HG03064 (cell line): ENCODE results near the gene RGS6.

Experiments
- ATAC-seq: cut with Tn5 transposase; IDR thresholded peaks from one replicate; pipeline ENCODE4 v1.9.1; 2021; ENCODE audit warnings: low read depth; ENCODE audit not compliant: unreplicated experiment

RGS6 gene

DNA sequence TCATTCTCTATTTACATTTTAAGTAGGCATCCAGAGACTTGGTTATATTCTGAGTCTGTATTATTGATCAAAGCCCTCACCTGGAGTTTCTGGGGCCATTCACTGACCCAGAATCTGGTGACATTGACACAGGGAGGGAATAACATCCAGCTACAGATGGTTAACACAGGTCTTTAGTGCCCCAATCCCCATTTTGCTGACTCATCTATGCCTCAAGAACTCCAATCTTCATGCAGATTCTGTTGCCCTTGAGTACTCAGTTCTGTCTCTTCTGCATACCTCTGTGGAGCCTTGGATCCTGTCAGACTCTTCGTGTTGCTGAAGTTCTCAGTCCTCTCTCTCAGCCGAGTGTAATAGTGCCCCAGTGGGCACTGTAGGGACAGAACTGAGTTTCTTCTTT, 208.9 kb downstream of the RGS6 start:
- ATAC-seq, result no peak

DNA sequence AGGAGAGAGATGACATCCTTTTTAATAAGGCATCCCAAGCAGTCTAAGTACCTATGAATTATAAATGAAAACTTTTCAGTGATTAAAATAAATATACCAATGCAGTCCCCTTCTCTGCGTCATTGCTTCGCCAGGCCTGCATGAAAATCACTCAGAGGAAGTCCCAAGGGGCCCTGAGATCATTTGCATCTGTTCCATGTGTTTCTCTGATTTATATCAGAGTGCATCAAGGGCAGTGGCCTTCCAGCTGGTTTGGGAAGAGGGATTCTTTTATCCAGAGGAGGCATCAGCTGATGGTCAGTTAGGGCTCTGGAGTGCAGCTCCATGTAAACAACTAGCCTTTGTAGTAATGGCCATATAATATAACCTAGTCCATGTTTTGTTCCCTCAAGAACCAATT, 210.1 kb downstream of the RGS6 start:
- no peak for ATAC-seq

- no peak for ATAC-seq
Observed at GRCh38 chr14:72146241-72146640, 214.0 kb downstream of the RGS6 start.

DNA sequence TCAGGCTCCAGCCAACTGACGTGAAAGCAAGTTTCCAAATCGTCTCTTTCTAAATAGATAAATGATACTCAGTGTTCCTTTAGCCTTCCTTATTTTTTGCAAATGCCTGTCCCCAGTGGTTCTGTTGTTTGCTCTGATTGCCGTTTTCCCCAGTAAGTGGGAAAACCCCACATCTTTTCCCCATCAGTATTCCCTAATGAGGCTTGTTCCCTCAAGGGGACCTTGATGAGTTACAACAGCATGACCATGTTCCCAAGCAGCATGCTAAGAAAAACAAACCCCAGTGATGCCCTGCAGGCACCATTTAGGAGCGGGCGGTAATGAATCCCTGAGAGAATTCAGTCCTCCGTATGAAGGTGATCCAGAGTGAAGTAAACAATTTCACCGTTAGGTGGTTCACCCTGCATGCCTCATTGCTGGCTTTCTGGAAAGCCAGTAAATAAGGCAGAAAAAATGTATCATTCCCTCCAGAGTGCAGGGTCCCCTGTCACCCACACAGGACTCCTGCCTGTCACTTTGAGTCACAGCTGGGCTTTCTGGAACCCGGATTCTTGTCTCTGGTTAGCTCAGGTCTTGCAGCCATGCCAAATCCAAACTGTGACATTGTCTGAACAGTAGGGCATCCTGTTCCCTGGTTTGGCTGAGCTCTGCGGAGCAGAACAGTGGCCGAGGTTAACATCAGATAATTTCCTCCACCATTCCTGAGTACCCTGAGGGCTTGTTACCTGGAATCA, 222.6 kb downstream of the RGS6 start:
- ATAC-seq, result no peak

- ATAC-seq, result no peak
Observed at GRCh38 chr14:72155379-72155993, 223.3 kb downstream of the RGS6 start.

- ATAC-seq, result no peak
Observed at GRCh38 chr14:72164420-72165228, 232.4 kb downstream of the RGS6 start.

DNA sequence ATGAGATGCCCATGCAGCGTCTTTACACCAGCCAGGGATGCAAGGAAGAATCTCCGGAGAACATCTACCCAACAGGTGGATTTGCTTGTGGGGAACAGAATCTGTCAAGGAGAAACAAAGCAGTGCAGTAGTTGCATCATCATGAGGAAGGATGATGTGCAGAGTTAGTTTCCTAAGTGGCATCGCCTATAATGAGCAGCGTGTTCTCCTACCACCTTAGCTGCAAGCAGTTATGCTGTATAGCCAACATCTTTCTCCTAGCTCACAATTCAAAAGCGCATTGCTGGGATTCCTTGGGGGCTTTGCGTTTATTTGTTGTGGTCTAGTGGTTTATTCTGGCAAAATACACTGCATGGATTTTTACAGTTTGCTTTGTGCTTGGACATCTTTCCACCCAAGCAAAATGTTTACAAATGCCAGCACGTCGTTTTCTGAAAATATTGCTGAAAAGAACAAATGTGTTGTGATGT, 233.0 kb downstream of the RGS6 start:
- ATAC-seq, result no peak

DNA sequence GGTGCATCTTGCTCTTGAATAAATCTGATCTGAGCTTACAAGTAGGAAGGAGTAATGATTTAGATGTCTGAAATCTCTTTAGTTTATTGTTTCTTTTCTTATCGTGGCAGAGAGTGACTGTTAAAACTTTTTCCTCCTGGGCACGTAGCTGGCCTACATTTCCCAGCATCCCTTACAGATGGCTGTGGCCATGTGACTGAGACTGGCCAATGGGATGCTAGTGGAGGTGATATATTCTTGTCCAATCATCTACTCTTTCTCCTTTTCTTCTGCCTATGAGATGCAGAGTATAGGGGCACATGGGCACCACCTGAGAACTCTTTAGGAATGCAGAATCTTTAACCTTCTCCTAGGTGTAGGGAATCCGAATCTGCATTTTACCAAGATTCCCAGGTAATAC, 237.3 kb downstream of the RGS6 start:
- ATAC-seq, result no peak

DNA sequence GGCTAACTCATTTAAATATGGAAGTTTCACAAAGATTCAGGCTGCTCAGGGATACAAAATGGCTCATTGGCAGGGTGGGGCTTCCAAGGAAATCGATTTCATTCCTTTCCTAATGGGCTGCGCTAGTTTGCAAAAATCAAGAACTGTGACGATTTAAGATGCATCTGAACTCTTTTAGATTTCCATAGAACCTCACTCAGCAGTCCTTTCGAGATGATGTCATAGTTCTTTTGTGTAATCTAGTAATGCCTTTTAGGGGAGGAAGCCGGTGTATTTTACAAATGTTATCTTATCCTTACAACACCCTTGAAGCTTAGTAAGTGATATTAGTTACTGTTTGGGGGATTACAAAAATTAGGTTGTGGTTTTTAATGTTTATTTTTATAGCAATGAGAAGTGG, 239.8 kb downstream of the RGS6 start:
- no peak for ATAC-seq

DNA sequence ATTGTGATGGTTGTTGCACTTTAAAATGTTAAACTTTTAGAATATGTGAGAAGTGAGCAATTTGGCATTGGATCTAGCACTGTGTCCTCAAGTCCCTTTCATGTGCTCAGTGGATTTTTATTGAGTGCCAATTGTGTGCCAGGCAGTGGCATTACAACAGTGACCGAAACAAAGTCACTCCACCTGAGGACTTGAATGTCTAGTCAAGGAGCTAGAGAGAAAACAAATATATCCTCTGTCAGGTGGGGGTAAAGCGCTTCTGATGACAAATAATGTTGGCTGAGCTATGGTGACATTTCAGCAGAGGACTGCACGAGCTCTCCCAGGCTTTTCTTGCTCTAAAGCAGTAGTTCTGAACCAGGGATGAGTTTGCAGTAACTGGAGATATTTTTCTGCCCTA, 240.4 kb downstream of the RGS6 start:
- no peak for ATAC-seq

DNA sequence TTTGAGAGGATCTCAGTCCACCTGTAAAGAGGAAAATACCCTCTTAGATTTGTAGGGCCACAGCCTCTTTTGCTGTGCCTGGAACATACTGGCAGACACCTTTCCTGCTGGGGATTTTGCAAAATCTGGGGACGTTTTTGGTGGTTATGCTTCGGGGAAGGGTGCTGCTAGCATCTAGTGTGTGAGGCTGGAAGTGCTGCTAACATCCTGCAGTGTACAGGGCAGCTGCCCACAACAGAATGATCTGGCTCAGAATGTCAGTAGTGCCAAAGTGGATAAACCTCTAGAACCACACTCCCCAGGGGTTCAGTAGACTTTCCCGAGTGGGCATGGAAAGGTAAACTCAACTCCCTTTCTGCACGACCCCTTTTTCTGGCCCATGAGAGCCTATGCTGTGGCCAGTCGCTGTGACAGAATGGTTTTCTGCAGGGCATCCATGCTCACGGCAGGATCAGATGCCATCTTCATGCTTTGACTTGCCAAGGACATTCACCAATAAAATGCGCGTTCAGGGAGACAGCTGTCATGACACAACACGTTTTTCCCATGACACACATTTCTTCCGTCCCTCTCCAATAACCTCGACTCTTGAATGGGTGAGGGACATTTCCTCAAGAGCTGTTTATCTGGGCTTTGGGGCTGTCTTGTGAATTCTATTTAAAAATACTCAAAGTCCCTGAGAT, 240.9 kb downstream of the RGS6 start:
- ATAC-seq, result no peak

GRCh38 chr14:72177251-72177650, 245.0 kb downstream of the RGS6 start:
- no peak for ATAC-seq

DNA sequence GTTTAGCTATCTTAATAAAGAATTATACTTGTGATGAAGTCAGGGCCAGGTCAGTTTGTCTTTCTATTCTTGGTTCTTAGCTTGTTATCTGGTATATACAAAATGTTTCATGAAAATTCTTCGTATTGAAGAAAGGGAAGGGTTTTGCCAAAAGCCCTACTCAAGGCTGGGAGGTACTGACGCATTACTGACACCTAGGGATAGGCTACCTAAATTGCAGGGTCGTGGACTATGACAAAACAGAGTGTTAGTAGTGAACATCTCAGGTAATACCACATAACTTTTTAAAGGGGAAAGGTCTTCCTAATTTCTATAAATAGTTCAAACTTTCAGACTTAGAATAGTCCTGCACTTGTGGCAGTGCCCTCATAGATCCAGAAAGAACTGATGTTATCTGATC, 246.3 kb downstream of the RGS6 start:
- ATAC-seq, result no peak

DNA sequence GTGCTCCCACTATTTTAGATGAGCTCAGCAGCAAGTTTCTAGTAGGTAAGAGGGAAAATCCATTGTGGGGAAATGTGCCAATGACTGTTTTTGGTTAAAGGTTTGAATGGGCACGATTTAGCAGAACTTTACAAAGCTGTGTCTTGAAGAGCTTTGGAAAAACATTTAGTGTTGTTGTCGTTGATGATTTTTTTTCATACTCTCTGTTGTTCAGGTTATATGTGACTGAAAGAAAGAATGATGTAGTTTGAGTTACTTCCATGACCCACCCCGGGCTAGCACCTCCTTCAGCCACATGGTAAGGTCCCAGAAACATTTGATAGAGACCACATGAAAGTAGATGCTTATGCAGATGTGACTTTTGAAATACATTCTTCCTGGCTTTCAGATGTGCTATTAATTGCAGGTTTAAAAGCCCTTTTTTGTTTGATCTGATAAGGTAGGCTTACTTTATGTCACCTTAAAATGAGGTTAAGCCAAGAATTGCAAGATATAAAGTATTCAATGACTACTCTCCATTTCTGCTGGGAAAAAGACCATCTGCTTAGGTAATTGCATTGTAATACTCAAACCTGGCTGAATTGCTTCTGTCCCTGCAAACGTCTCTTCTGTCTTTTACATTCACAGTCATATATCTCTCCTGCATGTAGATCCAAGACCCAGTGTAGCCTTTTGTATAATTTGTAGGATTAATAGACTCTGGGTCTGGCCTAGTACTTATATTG, 250.6 kb downstream of the RGS6 start:
- ATAC-seq, result no peak

DNA sequence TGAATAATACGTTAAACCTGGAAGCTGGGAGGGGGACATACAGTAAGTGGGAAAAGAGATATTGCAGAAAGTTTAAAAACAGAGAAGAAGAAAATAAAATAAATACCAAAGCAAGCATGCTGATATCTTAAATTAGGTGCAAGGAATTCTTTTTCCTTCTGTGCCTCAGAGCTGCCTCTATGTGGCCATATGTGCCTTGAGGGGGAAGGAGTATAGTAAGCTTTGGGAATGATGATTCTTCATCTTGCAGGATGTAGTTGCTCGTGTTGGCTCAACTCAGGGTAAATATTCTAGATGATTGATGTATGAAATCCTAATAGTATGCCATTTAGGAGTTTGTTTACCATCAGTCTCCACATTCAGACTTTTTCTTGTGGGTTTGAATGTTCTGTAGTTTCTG, 251.4 kb downstream of the RGS6 start:
- ATAC-seq, result no peak

DNA sequence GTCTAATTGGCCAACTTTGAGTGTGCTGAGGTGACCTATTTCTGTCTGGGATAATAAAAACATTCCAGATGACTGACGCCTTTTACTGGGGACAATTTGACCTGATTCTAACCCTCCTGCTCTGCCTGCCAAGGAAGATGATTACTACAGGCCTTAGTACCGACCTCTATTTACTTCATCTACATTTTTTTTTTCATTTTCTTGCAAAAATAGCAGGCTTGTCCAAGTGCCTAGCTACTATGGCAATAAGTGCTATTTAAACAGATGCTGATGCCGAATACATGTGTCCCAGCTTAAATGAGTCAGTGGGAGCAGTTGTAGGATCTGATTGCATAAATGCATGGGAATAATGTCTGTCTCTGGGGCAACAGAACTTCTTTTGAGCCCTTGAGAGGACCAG, 254.3 kb downstream of the RGS6 start:
- ATAC-seq, result no peak

GRCh38 chr14:72196237-72197015, 264.2 kb downstream of the RGS6 start:
- no peak for ATAC-seq

- ATAC-seq, result no peak
Observed at GRCh38 chr14:72201645-72202044, 269.4 kb downstream of the RGS6 start.

GRCh38 chr14:72213424-72213823, 281.2 kb downstream of the RGS6 start:
- no peak for ATAC-seq

DNA sequence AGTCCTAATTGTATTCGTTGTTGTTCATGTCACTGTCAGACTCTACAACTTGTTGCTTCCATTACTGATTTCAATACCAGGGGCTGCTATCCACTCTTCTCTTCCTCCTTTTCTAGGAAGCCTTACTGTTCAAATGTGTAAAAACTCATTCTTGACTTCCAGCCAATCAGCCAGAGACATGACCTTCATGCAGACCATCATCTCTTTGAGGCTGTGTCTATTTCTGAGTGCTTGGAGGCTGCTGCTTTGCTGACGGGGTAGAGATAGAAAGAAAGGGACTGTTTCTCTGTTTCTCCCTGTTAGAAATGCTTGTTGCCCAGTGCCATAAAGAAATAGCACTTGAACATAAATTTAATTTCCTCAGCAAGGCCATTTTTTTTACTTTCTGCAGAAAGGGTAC, 282.9 kb downstream of the RGS6 start:
- ATAC-seq, result no peak
